Smooth muscle cell (in vitro differentiated cells): Measurements from ENCODE around the gene ALPL. TPM values are rescaled to one million over a fixed set of nuclear protein-coding genes. Genes with fewer than 3 reads are reported as not detected.

Source experiments
- DNase-seq: peaks from one replicate; lab custom pipeline; 2025; ENCODE audit not compliant: unreplicated experiment; lab: John Stamatoyannopoulos, UW
- H2AFZ ChIP-seq: fragments of 200-600 bp; sonication (generic); 2 replicates; pipeline ENCODE4 v1.6.0; 2016; ENCODE audit warnings: antibody characterized with exemption, low read depth, mild to moderate bottlenecking
- H3F3A ChIP-seq: fragments of 200-600 bp; sonication (generic); 2 replicates; pipeline ENCODE4 v1.6.0; 2017; ENCODE audit warnings: antibody characterized with exemption, low read depth
- H3K27ac ChIP-seq: fragments of 200-600 bp; sonication (generic); 2 replicates; pipeline ENCODE4 v1.5.1; 2016; ENCODE audit warnings: low read depth, mild to moderate bottlenecking
- H3K27me3 ChIP-seq: fragments of 200-600 bp; sonication (generic); 2 replicates; pipeline ENCODE4 v1.6.1; 2016; ENCODE audit warnings: low read depth, mild to moderate bottlenecking
- H3K36me3 ChIP-seq: fragments of 200-600 bp; sonication (generic); 2 replicates; pipeline ENCODE4 v1.5.1; 2016; ENCODE audit warnings: low read depth
- H3K4me1 ChIP-seq: fragments of 200-600 bp; sonication (generic); 2 replicates; pipeline ENCODE4 v1.5.1; 2016; ENCODE audit warnings: low read depth
- H3K4me2 ChIP-seq: fragments of 200-600 bp; sonication (generic); 2 replicates; pipeline ENCODE4 v1.6.0; 2016; ENCODE audit warnings: mild to moderate bottlenecking
- H3K4me3 ChIP-seq: fragments of 200-600 bp; sonication (generic); 2 replicates; pipeline ENCODE4 v1.5.1; 2016; ENCODE audit warnings: mild to moderate bottlenecking
- H3K79me2 ChIP-seq: fragments of 200-600 bp; sonication (generic); 2 replicates; pipeline ENCODE4 v1.6.0; 2016; ENCODE audit warnings: low read depth, mild to moderate bottlenecking
- H3K9ac ChIP-seq: fragments of 200-600 bp; sonication (generic); 2 replicates; pipeline ENCODE4 v1.6.0; 2016; ENCODE audit warnings: low read depth
- H3K9me3 ChIP-seq: fragments of 200-600 bp; sonication (generic); replicated peaks from 2 replicates; pipeline ENCODE4 v1.5.1; 2016; ENCODE audit warnings: low read depth
- H4K20me1 ChIP-seq: fragments of 200-600 bp; sonication (generic); 2 replicates; pipeline ENCODE4 v1.6.0; 2016; ENCODE audit warnings: low read depth
- CTCF ChIP-seq: fragments of 200-600 bp; sonication (generic); IDR thresholded peaks from 2 replicates; pipeline ENCODE4 v1.5.1; 2017; ENCODE audit warnings: borderline replicate concordance, mild to moderate bottlenecking, antibody characterized with exemption; ENCODE audit not compliant: insufficient read depth, poor library complexity, severe bottlenecking
- WGBS: methylation state at CpG from one replicate; pipeline ENCODE4 v1.1.7; 2016; ENCODE audit warnings: low lambda C conversion rate; 5-methylcytosine and 5-hydroxymethylcytosine counted together
- polyA plus RNA-seq: library from polyadenylated mRNA; unstranded; fragments of >200 nt; fragmentation: Nextera tagmentation; extraction: Ambion mirVana; gene quantifications from 2 replicates; pipeline ENCODE4 v1.2.1, GENCODE V29; 2016
- total RNA-seq: library from RNA; depleted of rRNA; stranded (reverse); fragments of >200 nt; gene quantifications from 2 replicates; pipeline ENCODE4 v1.2.3, GENCODE V29; 2014

Gene ALPL
- total and polyA plus RNA-seq, 2 experiments from 2014 or later, result 4.6 to 8.3 TPM

- WGBS, result 93% methylated on average over 16 of the region's 19 CpGs
- H3K4me1 ChIP-seq, result no peaks in the 10 kb centered on the region
- no peaks in the 10 kb centered on the region for H3K79me2 ChIP-seq
- DNase-seq, result no peak
- no peak overlapping the region for H3K27ac ChIP-seq
- H3K9me3 ChIP-seq, result no peaks in the 10 kb centered on the region
- H3K36me3 ChIP-seq, result no peaks in the 10 kb centered on the region
- H3K9ac ChIP-seq, result no peak overlapping the region
- TF ChIP-seq CTCF, result no peak
- H3K4me3 ChIP-seq, result no peak overlapping the region
- no peak overlapping the region for H3K4me2 ChIP-seq
- H3K27me3 ChIP-seq, result no peaks in the 10 kb centered on the region
- H2AFZ ChIP-seq, result no peak overlapping the region
- no peaks in the 10 kb centered on the region for H4K20me1 ChIP-seq
- no peaks in the 10 kb centered on the region for H3F3A ChIP-seq
Measured at GRCh38 chr1:21597753-21598152, 88.5 kb downstream of the ALPL start.

GRCh38 chr1:21598417-21598816, 89.2 kb downstream of the ALPL start:
- Histone ChIP-seq H2AFZ (no peak overlapping the region), H3K79me2 (no peaks in the 10 kb centered on the region), H3K36me3 (no peaks in the 10 kb centered on the region), H4K20me1 (no peaks in the 10 kb centered on the region), H3K9ac (no peak overlapping the region), H3K27ac (no peak overlapping the region), H3K4me1 (no peaks in the 10 kb centered on the region), H3K9me3 (no peaks in the 10 kb centered on the region), H3K27me3 (no peaks in the 10 kb centered on the region), H3F3A (no peaks in the 10 kb centered on the region), H3K4me2 (no peak overlapping the region), H3K4me3 (no peak overlapping the region)
- no peak for DNase-seq
- WGBS, result 90% methylated on average over 6 of the region's 7 CpGs
- TF ChIP-seq CTCF, result no peak

- no peak overlapping the region for H3K27ac ChIP-seq
- no peak overlapping the region for H2AFZ ChIP-seq
- DNase-seq, result no peak
- H4K20me1 ChIP-seq, result no peaks in the 10 kb centered on the region
- no peaks in the 10 kb centered on the region for H3F3A ChIP-seq
- no peaks in the 10 kb centered on the region for H3K4me1 ChIP-seq
- H3K27me3 ChIP-seq, result no peaks in the 10 kb centered on the region
- H3K36me3 ChIP-seq, result no peaks in the 10 kb centered on the region
- H3K9me3 ChIP-seq, result no peaks in the 10 kb centered on the region
- no peak for TF ChIP-seq CTCF
- H3K4me3 ChIP-seq, result no peak overlapping the region
- no peaks in the 10 kb centered on the region for H3K79me2 ChIP-seq
- H3K9ac ChIP-seq, result no peak overlapping the region
- H3K4me2 ChIP-seq, result no peak overlapping the region
- 80% methylated on average over 8 of the region's 8 CpGs for WGBS
Measured at GRCh38 chr1:21598904-21599303, 89.7 kb downstream of the ALPL start.

- Histone ChIP-seq H3K4me2 (no peak overlapping the region), H3K9ac (no peak overlapping the region), H3F3A (no peaks in the 10 kb centered on the region), H2AFZ (no peak overlapping the region), H3K27ac (no peak overlapping the region), H3K4me1 (no peaks in the 10 kb centered on the region), H4K20me1 (no peaks in the 10 kb centered on the region), H3K9me3 (no peaks in the 10 kb centered on the region), H3K36me3 (no peaks in the 10 kb centered on the region), H3K27me3 (no peaks in the 10 kb centered on the region), H3K79me2 (no peaks in the 10 kb centered on the region), H3K4me3 (no peak overlapping the region)
- DNase-seq, result no peak
- TF ChIP-seq CTCF, result no peak
- WGBS, result 93% methylated on average over 12 of the region's 15 CpGs
Measured at GRCh38 chr1:21599402-21599801, 90.2 kb downstream of the ALPL start.
